ENCODE measurements around the gene RXRB.
"Not testable (repeated sequence)": the region's sequence is repeated elsewhere in the genome, so short reads cannot be mapped to it uniquely, and the experiment has no call there.

- TF ChIP-seq CTCF (conservative IDR thresholded peaks at IDR 0.05); ZFX (IDR thresholded peaks at IDR 0.05): not testable (repeated sequence)
Measured at GRCh38 chr6:33226503-33227120, 26.1 kb upstream of the RXRB start.
